Lung (tissue), 12 donors: ENCODE data around the gene RGS19. TPM values are rescaled to one million over a fixed set of nuclear protein-coding genes. Genes with fewer than 3 reads are reported as not detected.

ENCODE experiments used
- ATAC-seq: fragments of 200-7000 bp; cut with Tn5 transposase; one replicate; pipeline ENCODE4 v1.9.1; 2020; ENCODE audit warnings: moderate number of reproducible peaks; ENCODE audit not compliant: insufficient read depth, low FRiP score
- DNase-seq, 3 donors: peaks; one replicate each; pipeline ENCODE4 v3.0.0-alpha.2; 2013 to 2017
- H3K27ac ChIP-seq, 2 donors: one replicate each; pipeline ENCODE4 v1.5.1; 2013; ENCODE audit warnings: mild to moderate bottlenecking in 2 of 2, moderate library complexity in 2 of 2, control low read depth in 1 of 2, inconsistent platforms in 1 of 2, low read depth in 1 of 2, low read length in 1 of 2
- H3K27me3 ChIP-seq, 3 donors: one replicate each; pipeline ENCODE4 v1.5.1; 2013; ENCODE audit warnings: low read length in 2 of 3; ENCODE audit not compliant: control insufficient read depth in 3 of 3, insufficient read depth in 3 of 3
- H3K36me3 ChIP-seq, 4 donors: one replicate each; pipeline ENCODE4 v1.5.1; 2013; ENCODE audit warnings: low read length in 4 of 4, mild to moderate bottlenecking in 1 of 4, moderate library complexity in 1 of 4; ENCODE audit not compliant: control insufficient read depth in 4 of 4, insufficient read depth in 4 of 4
- H3K4me1 ChIP-seq, 5 donors: one replicate each; pipeline ENCODE4 v1.5.1; 2013; ENCODE audit warnings: low read length in 5 of 5, mild to moderate bottlenecking in 2 of 5, moderate library complexity in 1 of 5; ENCODE audit not compliant: control insufficient read depth in 5 of 5, insufficient read depth in 5 of 5
- H3K4me3 ChIP-seq: one replicate; pipeline ENCODE4 v1.5.1; 2013; ENCODE audit warnings: mild to moderate bottlenecking, control low read depth, moderate library complexity
- H3K9ac ChIP-seq, 2 donors: one replicate each; pipeline ENCODE4 v1.5.1; 2013; ENCODE audit warnings: low read length in 2 of 2, control low read depth in 1 of 2; ENCODE audit not compliant: insufficient read depth in 1 of 2
- H3K9me3 ChIP-seq, 4 donors: one replicate each; pipeline ENCODE4 v1.5.1; 2013; ENCODE audit warnings: low read length in 3 of 4, mild to moderate bottlenecking in 1 of 4, moderate library complexity in 1 of 4; ENCODE audit not compliant: control insufficient read depth in 4 of 4, insufficient read depth in 3 of 4
- WGBS, 2 donors: extraction: QIAGEN DNeasy Blood & Tissue Kit; methylation state at CpG; one replicate each; pipeline ENCODE4 v1.1.7; 2013; 5-methylcytosine and 5-hydroxymethylcytosine counted together
- polyA plus RNA-seq, 2 donors: library from polyadenylated mRNA; stranded (reverse); fragments of 200-250 nt; gene quantifications; one replicate each; pipeline ENCODE4 v1.2.1, GENCODE V29; 2013
- total RNA-seq, 2 donors: library from RNA; depleted of rRNA in 1 of 2; stranded (reverse); fragments of >200 nt in 1 of 2; gene quantifications; one replicate each; pipeline ENCODE4 v1.2.1, GENCODE V29; 2014 to 2021
- TF ChIP-seq, protein P1 (sequence below): IDR thresholded peaks from 2 replicates; pipeline ENCODE4 v1.5.1; 2012; ENCODE audit warnings: mild to moderate bottlenecking; ENCODE audit errors: control extremely low read depth, extremely low read depth
- donor health status: control.
- donor health status: control.
- donor health status: Bipolar disorder and iron deficiency.
- donor health status: healthy.
- donor health status: DM: yes; HTN: yes; CAD: no.

The RGS19 gene
- total and polyA plus RNA-seq, 4 donors = 15.1 to 99.0 (median 35.1) TPM

DNA sequence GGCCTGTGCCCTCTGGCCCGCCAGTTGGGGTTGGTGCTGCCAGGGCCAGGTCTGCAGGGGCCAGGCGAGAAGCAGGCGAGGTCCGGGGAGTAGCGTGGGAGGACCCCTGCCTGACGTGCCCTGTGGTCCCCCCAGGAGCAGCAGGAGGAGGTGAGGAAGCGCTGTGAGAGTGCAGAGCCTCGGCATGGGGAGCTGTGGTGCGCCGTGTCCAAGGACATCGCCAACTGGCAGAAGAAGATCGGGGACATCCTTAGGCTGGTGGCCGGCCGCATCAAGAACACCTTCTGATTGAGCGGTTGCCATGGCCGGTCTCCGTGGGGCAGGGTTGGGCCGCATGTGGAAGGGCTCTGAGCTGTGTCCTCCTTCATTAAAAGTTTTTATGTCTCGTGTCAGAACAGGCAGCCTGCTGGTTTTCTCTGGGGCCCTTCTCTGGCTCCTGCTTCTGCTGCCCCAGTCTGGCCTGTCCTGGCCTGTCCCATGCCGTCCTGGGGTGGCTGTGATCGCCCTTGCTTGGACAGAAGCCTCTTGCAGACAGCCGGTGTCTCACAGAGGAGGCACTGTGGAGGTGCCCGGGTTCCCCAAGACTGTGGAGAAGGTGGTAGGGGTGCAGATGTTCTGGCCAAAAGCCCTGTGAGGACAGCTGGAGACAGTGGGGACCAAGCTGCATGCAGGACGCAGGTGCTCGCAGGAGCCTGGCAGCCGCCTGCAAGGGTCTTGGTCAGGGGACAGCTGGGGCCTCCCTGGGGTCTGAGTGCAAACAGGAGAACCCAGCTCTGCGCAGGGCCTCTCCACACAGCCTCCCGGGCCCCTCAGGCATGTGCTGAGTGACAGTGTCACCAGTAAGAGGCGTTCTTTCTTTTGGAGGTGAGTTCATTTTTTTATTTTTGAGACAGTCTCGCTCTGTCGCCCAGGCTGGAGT, 46.4 kb downstream of the RGS19 start:
- no peak overlapping the region for H3K9ac ChIP-seq
- H3K4me3 ChIP-seq = no peak overlapping the region
- H3K9me3 ChIP-seq = no peaks in the 10 kb centered on the region
- H3K36me3 ChIP-seq = peaks cover 10 to 55% (median 22%) of the 10 kb centered on the region in 4 donors
- no peak overlapping the region for H3K27ac ChIP-seq
- H3K27me3 ChIP-seq = peaks cover 0 to 10% (median 3%) of the 10 kb centered on the region in 3 donors
- H3K4me1 ChIP-seq = peaks cover 0 to 3% (median 0%) of the 10 kb centered on the region in 5 donors
- ATAC-seq = no peak
- TF ChIP-seq, protein P1, sequence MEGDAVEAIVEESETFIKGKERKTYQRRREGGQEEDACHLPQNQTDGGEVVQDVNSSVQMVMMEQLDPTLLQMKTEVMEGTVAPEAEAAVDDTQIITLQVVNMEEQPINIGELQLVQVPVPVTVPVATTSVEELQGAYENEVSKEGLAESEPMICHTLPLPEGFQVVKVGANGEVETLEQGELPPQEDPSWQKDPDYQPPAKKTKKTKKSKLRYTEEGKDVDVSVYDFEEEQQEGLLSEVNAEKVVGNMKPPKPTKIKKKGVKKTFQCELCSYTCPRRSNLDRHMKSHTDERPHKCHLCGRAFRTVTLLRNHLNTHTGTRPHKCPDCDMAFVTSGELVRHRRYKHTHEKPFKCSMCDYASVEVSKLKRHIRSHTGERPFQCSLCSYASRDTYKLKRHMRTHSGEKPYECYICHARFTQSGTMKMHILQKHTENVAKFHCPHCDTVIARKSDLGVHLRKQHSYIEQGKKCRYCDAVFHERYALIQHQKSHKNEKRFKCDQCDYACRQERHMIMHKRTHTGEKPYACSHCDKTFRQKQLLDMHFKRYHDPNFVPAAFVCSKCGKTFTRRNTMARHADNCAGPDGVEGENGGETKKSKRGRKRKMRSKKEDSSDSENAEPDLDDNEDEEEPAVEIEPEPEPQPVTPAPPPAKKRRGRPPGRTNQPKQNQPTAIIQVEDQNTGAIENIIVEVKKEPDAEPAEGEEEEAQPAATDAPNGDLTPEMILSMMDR = no peak
- no peak for DNase-seq
- WGBS, 2 donors = 93% methylated on average over 31 of the region's 31 CpGs

DNA sequence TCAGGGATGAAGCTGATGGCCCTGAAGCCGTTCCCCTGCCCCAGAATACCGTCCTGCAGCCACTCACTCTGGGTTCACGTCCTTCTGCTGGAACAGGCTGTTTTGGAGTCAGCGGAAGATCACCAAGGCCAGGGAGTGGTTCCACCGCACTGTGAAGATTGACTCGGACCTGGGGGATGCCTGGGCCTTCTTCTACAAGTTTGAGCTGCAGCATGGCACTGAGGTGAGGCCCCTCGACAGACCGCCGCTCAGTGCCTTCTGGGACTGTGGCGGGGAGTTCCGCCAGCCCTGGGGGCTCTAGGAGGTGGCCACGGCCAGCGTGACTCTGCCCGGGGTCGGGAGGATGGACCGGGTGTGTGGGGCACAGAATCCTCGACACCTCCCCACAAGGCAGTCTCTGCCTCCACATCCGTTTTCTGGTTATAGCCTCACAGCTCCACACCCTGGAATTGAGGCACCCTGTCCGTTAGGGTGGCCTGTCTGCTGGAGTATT, 47.5 kb downstream of the RGS19 start:
- WGBS, 2 donors = 95% methylated on average over 19 of the region's 19 CpGs
- no peaks in the 10 kb centered on the region for H3K9me3 ChIP-seq

DNA sequence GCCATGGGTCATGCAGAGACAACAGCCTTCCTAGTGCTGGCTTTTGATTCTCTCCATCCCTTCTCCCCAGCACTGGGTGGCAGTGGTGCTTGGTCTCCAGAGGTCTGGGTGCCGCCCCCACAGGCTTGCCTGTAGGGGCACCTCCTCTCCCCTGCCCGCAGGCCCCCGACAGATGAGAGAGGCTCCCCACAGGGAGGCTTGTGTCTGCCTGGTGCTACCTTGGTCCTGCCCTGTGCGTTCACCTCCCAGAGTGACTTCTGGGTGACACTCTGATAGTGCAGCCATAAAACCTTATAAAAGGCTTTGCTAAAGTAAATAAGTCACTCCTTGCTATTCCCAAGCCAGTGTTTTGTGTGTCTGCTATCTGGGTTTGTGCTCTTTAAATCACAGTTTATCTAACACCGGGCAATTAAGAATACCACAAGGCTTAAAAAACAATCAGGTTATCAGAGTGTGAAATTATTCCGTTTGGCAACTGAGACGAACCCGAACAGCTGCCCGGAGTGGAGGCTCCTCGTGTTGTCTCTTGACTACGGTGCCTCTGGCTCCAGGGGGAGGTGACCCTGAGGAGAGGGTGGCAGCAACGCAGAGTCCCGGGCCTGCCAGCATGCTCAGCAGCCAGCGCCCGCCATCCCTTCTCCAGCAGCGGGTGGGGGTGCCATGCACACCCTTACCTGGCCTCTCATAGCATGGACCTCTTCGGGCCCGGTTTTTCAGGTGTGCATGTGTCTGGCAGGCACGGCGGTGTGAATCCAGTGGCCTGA, 48.8 kb downstream of the RGS19 start:
- H3K27me3 ChIP-seq = no peaks in the 10 kb centered on the region
- H3K36me3 ChIP-seq = peaks cover 18 to 75% (median 36%) of the 10 kb centered on the region in 4 donors
- H3K9ac ChIP-seq = no peak overlapping the region
- TF ChIP-seq, protein P1 = no peak
- WGBS, 2 donors = 94 to 96% methylated on average over 20 of the region's 20 CpGs
- no peak overlapping the region for H3K27ac ChIP-seq
- H3K4me3 ChIP-seq = no peak overlapping the region
- DNase-seq (no peak), ATAC-seq (no peak)
- no peaks in the 10 kb centered on the region for H3K9me3 ChIP-seq
- no peaks in the 10 kb centered on the region for H3K4me1 ChIP-seq

More for the DNA sequence above, 47.5 kb downstream of the RGS19 start:
- Histone ChIP-seq H3K27me3 (peaks cover 0 to 2% (median 0%) of the 10 kb centered on the region in 3 donors), H3K4me3 (no peak overlapping the region), H3K9ac (no peak overlapping the region), H3K4me1 (no peaks in the 10 kb centered on the region), H3K27ac (no peak overlapping the region), H3K36me3 (peaks cover 15 to 66% (median 31%) of the 10 kb centered on the region in 4 donors)
- TF ChIP-seq, protein P1 = no peak
- DNase-seq = no peak
- ATAC-seq = no peak
